Psoas muscle (tissue), 8 donors: ENCODE results near the gene PDCD4. TPM values are rescaled to one million over a fixed set of nuclear protein-coding genes. Genes with fewer than 3 reads are reported as not detected.

Source experiments
- ATAC-seq, 4 donors: fragments of 200-7000 bp; cut with Tn5 transposase; one replicate each; pipeline ENCODE4 v1.9.1; 2020; ENCODE audit warnings: moderate library complexity in 3 of 4, mild to moderate bottlenecking in 2 of 4
- DNase-seq, 2 donors: peaks; one replicate each; pipeline ENCODE4 v3.0.0-alpha.2; 2020
- H3K27ac ChIP-seq: fragments of 200-600 bp; one replicate; pipeline ENCODE4 v1.8.0; 2022
- H3K27me3 ChIP-seq, 3 donors: fragments of 200-600 bp in 1 of 3; one replicate each; pipeline versions ENCODE4 v1.6.1 to v1.8.0; 2013 to 2022; ENCODE audit warnings: low read length in 2 of 3, mild to moderate bottlenecking in 2 of 3, moderate library complexity in 1 of 3; ENCODE audit not compliant: insufficient read depth in 3 of 3
- H3K36me3 ChIP-seq, 2 donors: fragments of 200-600 bp in 1 of 2; one replicate each; pipeline versions ENCODE4 v1.6.1 to v1.8.0; 2013 to 2022; ENCODE audit warnings: low read depth in 1 of 2, mild to moderate bottlenecking in 1 of 2, moderate library complexity in 1 of 2; ENCODE audit not compliant: insufficient read depth in 1 of 2
- H3K4me1 ChIP-seq: fragments of 200-600 bp; one replicate; pipeline ENCODE4 v1.8.0; 2022
- H3K4me3 ChIP-seq: fragments of 200-600 bp; one replicate; pipeline ENCODE4 v1.8.0; 2022; ENCODE audit warnings: mild to moderate bottlenecking
- H3K9me3 ChIP-seq: fragments of 200-600 bp; one replicate; pipeline ENCODE4 v1.8.0; 2022
- CTCF ChIP-seq: fragments of 200-600 bp; IDR thresholded peaks from one replicate; pipeline ENCODE4 v1.8.0; 2022; ENCODE audit warnings: antibody characterized with exemption
- WGBS, 3 donors: extraction: QIAGEN DNeasy Blood & Tissue Kit; methylation state at CpG; one replicate each; pipeline versions ENCODE4 v1.1.6 to v1.1.7; 2013; 5-methylcytosine and 5-hydroxymethylcytosine counted together
- intact Hi-C, 2 donors: fragments of 100-400 bp; cut with DNase I; formaldehyde crosslinking; loops; one replicate each; pipeline versions ENCODE4 v1.11.0 to v1.14.2; 2022
- polyA plus RNA-seq, 3 donors: library from polyadenylated mRNA; stranded (reverse); fragments of 200-250 nt; gene quantifications; one replicate each; pipeline ENCODE4 v1.2.3, GENCODE V29; 2013
- total RNA-seq, 4 donors: library from RNA; stranded (reverse); fragmentation: NEBNext Ultra II Directional in 2 of 4; extraction: Animal tissue kit (Norgen Biotek cat#: 25700) in 2 of 4; gene quantifications; one replicate each; pipeline versions ENCODE4 v1.2.1 to v1.2.4, GENCODE V29; 2021 to 2023
- donor health status: healthy with polysubstance abuse.
- donor health status: DM: no; HTN: no; CAD: no; lungs with moderate emphysema.
- donor health status: Bipolar disorder and iron deficiency.
- donor health status: healthy.
- donor health status: DM: yes; HTN: yes; CAD: no.
- donor health status: DM: no; HTN: no; CAD: no.
- donor health status: DM: no; HTN: no; CAD: no.
- donor health status: DM: yes; HTN: yes; CAD: no.

PDCD4 gene
- total and polyA plus RNA-seq, 7 donors, result 7.6 to 19.7 (median 11.3) TPM

- intact Hi-C loops, result no loop called here
- WGBS, 3 donors, result 85 to 91% (median 87%) methylated on average over 6 of the region's 6 CpGs
- no peaks in the 10 kb centered on the region for H3K9me3 ChIP-seq
- no peaks in the 10 kb centered on the region for H3K36me3 ChIP-seq
- H3K27ac ChIP-seq, result no peak overlapping the region
- no peak overlapping the region for H3K4me3 ChIP-seq
- no peak for TF ChIP-seq CTCF
- H3K4me1 ChIP-seq, result peaks cover 14% of the 10 kb centered on the region
- DNase-seq (no peak), ATAC-seq (no peak)
- H3K27me3 ChIP-seq, result no peaks in the 10 kb centered on the region
These were observed 9.6 kb upstream of the PDCD4 start for GRCh38 chr10:110861930-110862649.

GRCh38 chr10:110862961-110863360 is 8.8 kb upstream of the PDCD4 start:
- no peak for TF ChIP-seq CTCF
- intact Hi-C loops, result no loop called here
- no peak for ATAC-seq
- DNase-seq, result no peak
- 74 to 80% (median 79%) methylated on average over 6 of the region's 6 CpGs for WGBS, 3 donors
- no peaks in the 10 kb centered on the region for H3K27me3 ChIP-seq
- H3K36me3 ChIP-seq, result no peaks in the 10 kb centered on the region
- H3K27ac ChIP-seq, result no peak overlapping the region
- peaks cover 9% of the 10 kb centered on the region for H3K4me1 ChIP-seq
- no peaks in the 10 kb centered on the region for H3K9me3 ChIP-seq
- H3K4me3 ChIP-seq, result no peak overlapping the region

GRCh38 chr10:110863361-110863760 is 8.4 kb upstream of the PDCD4 start:
- no peak overlapping the region for H3K27ac ChIP-seq

GRCh38 chr10:110863956-110864355 is 7.8 kb upstream of the PDCD4 start:
- H3K4me3 ChIP-seq, result no peak overlapping the region
- 95 to 97% (median 96%) methylated on average over 2 of the region's 2 CpGs for WGBS, 3 donors

More at GRCh38 chr10:110863361-110863760, 8.4 kb upstream of the PDCD4 start:
- DNase-seq (no peak), ATAC-seq (no peak)
- H3K4me3 ChIP-seq, result no peak overlapping the region
- H3K27me3 ChIP-seq, result no peaks in the 10 kb centered on the region
- intact Hi-C loops, result no loop called here
- no peaks in the 10 kb centered on the region for H3K9me3 ChIP-seq
- no peaks in the 10 kb centered on the region for H3K36me3 ChIP-seq
- peaks cover 9% of the 10 kb centered on the region for H3K4me1 ChIP-seq
- no peak for TF ChIP-seq CTCF

More at GRCh38 chr10:110863956-110864355, 7.8 kb upstream of the PDCD4 start:
- no peaks in the 10 kb centered on the region for H3K27me3 ChIP-seq
- TF ChIP-seq CTCF, result no peak
- H3K27ac ChIP-seq, result no peak overlapping the region
- H3K36me3 ChIP-seq, result no peaks in the 10 kb centered on the region
- DNase-seq (no peak), ATAC-seq (no peak)
- H3K9me3 ChIP-seq, result no peaks in the 10 kb centered on the region
- intact Hi-C loops, result no loop called here
- H3K4me1 ChIP-seq, result peaks cover 9% of the 10 kb centered on the region
